HL-60 (cell line): ENCODE data around the gene CCDC93.

Source experiments
- DNase-seq, 2 experiments: peaks; one replicate each; pipeline ENCODE4 v3.0.0-alpha.2; 2010 to 2020; ENCODE audit warnings: low read depth in 1 of 2, low spot score in 1 of 2
- H3K27ac ChIP-seq: fragments of 250-450 bp; sonication (Bioruptor Pico); replicated peaks from 2 replicates; pipeline ENCODE4 v1.5.1; 2020; ENCODE audit warnings: mild to moderate bottlenecking, moderate library complexity
- H3K27me3 ChIP-seq: fragments of 250-450 bp; sonication (Bioruptor Pico); 2 replicates; pipeline ENCODE4 v1.5.1; 2021; ENCODE audit warnings: mild to moderate bottlenecking, moderate library complexity; ENCODE audit not compliant: insufficient read depth, poor library complexity, severe bottlenecking
- H3K4me3 ChIP-seq: replicated peaks from 2 replicates; pipeline ENCODE4 v1.5.1; 2011; ENCODE audit warnings: mild to moderate bottlenecking, control low read depth, low read length; ENCODE audit not compliant: insufficient read depth
- GABPA ChIP-seq: IDR thresholded peaks from 2 replicates; pipeline ENCODE4 v1.6.1; 2012; ENCODE audit warnings: low read depth
- POLR2AphosphoS5 ChIP-seq: IDR thresholded peaks from 2 replicates; pipeline ENCODE4 v1.6.1; 2012; ENCODE audit warnings: low read depth
- SPI1 ChIP-seq: IDR thresholded peaks from 2 replicates; pipeline ENCODE4 v1.6.1; 2012; ENCODE audit warnings: low read depth, mild to moderate bottlenecking, borderline replicate concordance
- TF ChIP-seq, protein P1 (sequence below): IDR thresholded peaks from 2 replicates; pipeline ENCODE4 v1.6.1; 2012; ENCODE audit warnings: low read depth; ENCODE audit not compliant: insufficient replicate concordance
- TF ChIP-seq, protein P2 (sequence below): IDR thresholded peaks from one replicate; pipeline ENCODE4 v1.5.1; 2011; ENCODE audit warnings: low read length, control low read depth, inconsistent platforms; ENCODE audit not compliant: insufficient read depth

Gene CCDC93

DNA sequence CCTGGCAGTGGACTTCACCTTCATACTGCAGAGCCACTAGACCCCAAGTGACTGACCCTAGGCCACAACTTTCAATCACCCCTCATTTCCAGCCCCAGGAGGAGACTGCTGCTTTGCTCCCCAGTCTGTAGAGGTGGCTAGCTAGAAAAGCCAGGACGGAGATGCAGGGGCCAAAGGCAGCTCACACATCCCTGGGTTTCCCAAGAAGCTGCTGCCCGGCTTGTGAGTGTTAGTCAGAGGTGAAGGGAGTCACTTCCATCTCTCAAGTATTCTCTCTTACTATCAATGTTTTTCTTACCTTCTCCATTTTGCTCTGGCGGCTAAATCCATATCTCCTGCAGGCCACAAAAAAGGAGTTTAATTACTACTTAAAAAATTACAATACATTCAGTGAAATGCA lies 36.2 kb downstream of the CCDC93 start:
- no peak overlapping the region for H3K4me3 ChIP-seq
- TF ChIP-seq POLR2AphosphoS5 (no peak), SPI1 (no peak), GABPA (no peak)
- TF ChIP-seq, protein P1, sequence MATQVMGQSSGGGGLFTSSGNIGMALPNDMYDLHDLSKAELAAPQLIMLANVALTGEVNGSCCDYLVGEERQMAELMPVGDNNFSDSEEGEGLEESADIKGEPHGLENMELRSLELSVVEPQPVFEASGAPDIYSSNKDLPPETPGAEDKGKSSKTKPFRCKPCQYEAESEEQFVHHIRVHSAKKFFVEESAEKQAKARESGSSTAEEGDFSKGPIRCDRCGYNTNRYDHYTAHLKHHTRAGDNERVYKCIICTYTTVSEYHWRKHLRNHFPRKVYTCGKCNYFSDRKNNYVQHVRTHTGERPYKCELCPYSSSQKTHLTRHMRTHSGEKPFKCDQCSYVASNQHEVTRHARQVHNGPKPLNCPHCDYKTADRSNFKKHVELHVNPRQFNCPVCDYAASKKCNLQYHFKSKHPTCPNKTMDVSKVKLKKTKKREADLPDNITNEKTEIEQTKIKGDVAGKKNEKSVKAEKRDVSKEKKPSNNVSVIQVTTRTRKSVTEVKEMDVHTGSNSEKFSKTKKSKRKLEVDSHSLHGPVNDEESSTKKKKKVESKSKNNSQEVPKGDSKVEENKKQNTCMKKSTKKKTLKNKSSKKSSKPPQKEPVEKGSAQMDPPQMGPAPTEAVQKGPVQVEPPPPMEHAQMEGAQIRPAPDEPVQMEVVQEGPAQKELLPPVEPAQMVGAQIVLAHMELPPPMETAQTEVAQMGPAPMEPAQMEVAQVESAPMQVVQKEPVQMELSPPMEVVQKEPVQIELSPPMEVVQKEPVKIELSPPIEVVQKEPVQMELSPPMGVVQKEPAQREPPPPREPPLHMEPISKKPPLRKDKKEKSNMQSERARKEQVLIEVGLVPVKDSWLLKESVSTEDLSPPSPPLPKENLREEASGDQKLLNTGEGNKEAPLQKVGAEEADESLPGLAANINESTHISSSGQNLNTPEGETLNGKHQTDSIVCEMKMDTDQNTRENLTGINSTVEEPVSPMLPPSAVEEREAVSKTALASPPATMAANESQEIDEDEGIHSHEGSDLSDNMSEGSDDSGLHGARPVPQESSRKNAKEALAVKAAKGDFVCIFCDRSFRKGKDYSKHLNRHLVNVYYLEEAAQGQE = no peak
- TF ChIP-seq, protein P2, sequence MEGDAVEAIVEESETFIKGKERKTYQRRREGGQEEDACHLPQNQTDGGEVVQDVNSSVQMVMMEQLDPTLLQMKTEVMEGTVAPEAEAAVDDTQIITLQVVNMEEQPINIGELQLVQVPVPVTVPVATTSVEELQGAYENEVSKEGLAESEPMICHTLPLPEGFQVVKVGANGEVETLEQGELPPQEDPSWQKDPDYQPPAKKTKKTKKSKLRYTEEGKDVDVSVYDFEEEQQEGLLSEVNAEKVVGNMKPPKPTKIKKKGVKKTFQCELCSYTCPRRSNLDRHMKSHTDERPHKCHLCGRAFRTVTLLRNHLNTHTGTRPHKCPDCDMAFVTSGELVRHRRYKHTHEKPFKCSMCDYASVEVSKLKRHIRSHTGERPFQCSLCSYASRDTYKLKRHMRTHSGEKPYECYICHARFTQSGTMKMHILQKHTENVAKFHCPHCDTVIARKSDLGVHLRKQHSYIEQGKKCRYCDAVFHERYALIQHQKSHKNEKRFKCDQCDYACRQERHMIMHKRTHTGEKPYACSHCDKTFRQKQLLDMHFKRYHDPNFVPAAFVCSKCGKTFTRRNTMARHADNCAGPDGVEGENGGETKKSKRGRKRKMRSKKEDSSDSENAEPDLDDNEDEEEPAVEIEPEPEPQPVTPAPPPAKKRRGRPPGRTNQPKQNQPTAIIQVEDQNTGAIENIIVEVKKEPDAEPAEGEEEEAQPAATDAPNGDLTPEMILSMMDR = no peak
- DNase-seq = no peak
- H3K27ac ChIP-seq = no peak overlapping the region
- no peaks in the 10 kb centered on the region for H3K27me3 ChIP-seq

DNA sequence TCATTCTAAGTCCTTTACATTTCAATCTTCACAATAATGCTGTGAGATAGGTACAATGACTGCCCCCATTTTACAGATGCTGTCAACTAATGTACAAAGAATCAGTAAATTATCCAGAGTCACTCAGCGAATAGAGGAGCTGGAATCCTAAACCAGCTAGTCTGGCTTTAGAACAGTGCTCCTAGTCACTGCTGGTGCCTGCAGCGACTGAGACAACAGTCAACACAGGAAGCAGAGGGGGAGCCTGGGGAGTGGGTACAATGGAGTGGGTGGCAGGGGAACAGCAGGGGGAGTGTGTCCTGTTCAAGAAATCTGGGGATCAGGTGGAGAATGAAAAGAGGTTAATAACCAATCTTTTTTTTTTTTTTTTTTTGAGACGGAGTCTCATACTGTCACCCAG lies 37.3 kb downstream of the CCDC93 start:
- no peak overlapping the region for H3K4me3 ChIP-seq

DNA sequence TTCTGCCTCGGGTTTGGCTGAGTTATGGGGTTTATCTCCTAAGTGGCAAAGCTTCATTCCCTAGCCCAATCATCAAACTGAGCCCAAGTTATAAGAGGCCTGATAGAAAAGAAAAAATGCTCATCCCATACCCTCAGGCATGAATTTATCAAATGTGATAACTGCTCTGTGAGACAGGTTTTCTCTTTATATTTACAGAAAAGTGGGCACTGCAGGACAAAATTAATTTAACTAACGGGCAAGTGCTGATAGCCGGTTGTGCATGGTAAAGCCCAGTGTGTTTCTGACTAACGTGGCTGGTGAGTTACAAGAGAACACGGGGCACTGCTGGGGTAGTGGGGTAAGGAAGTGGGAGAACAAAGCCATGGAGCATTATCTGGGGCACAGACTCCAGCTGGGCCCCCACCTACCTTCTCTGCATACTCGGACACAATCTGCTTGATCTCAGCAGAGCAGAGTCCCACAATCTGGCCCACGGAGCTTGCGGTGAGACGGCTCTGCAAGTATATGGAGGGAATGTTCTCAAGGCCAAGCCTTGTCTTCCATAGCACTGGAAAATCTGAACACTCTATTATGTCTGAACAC lies 40.3 kb downstream of the CCDC93 start:
- TF ChIP-seq, protein P1 = no peak
- TF ChIP-seq POLR2AphosphoS5 (no peak), GABPA (no peak), SPI1 (no peak)
- TF ChIP-seq, protein P2 = no peak
- no peak for DNase-seq
- Histone ChIP-seq H3K4me3 (no peak overlapping the region), H3K27ac (no peak overlapping the region), H3K27me3 (no peaks in the 10 kb centered on the region)

More for the DNA sequence above, 37.3 kb downstream of the CCDC93 start:
- DNase-seq = no peak
- no peaks in the 10 kb centered on the region for H3K27me3 ChIP-seq
- H3K27ac ChIP-seq = no peak overlapping the region
- TF ChIP-seq, protein P2 = no peak
- no peak for TF ChIP-seq SPI1
- TF ChIP-seq POLR2AphosphoS5 = no peak
- TF ChIP-seq, protein P1 = no peak
- no peak for TF ChIP-seq GABPA
